Epithelial cell of prostate (primary cell): ENCODE measurements around the gene DERL3.

Experiments
- DNase-seq: peaks from one replicate; pipeline ENCODE4 v3.0.0-alpha.2; 2011; ENCODE audit warnings: low read depth, low spot score
- H3K27ac ChIP-seq: fragments of 450-650 bp; 2 replicates; pipeline ENCODE4 v1.5.1; 2017; ENCODE audit warnings: mild to moderate bottlenecking

DERL3 gene

GRCh38 chr22:23815541-23816155 is 23.2 kb downstream of the DERL3 start:
- DNase-seq: no peak
- no peak overlapping the region for H3K27ac ChIP-seq

GRCh38 chr22:23812378-23812777 is 26.4 kb downstream of the DERL3 start:
- no peak overlapping the region for H3K27ac ChIP-seq
- no peak for DNase-seq

- H3K27ac ChIP-seq: no peak overlapping the region
These were observed 32.0 kb downstream of the DERL3 start for GRCh38 chr22:23806837-23807236.

GRCh38 chr22:23804781-23805291 is 34.0 kb downstream of the DERL3 start:
- no peak for DNase-seq
- H3K27ac ChIP-seq: no peak overlapping the region

More at GRCh38 chr22:23806837-23807236, 32.0 kb downstream of the DERL3 start:
- DNase-seq: no peak

- no peak for DNase-seq
- no peak overlapping the region for H3K27ac ChIP-seq
These were observed 35.6 kb downstream of the DERL3 start for GRCh38 chr22:23803001-23803819.

- DNase-seq: no peak
- H3K27ac ChIP-seq: no peak overlapping the region
These were observed 36.9 kb downstream of the DERL3 start for GRCh38 chr22:23801886-23802377.

- DNase-seq: no peak
- no peak overlapping the region for H3K27ac ChIP-seq
These were observed 37.5 kb downstream of the DERL3 start for GRCh38 chr22:23801238-23801821.

- no peak for DNase-seq
- no peak overlapping the region for H3K27ac ChIP-seq
These were observed 38.2 kb downstream of the DERL3 start for GRCh38 chr22:23800297-23801237.

- no peak for DNase-seq
- H3K27ac ChIP-seq: no peak overlapping the region
These were observed 42.3 kb downstream of the DERL3 start for GRCh38 chr22:23796461-23796860.

GRCh38 chr22:23793326-23793725 is 45.5 kb downstream of the DERL3 start:
- no peak overlapping the region for H3K27ac ChIP-seq
- no peak for DNase-seq

GRCh38 chr22:23791738-23792645 is 46.8 kb downstream of the DERL3 start:
- H3K27ac ChIP-seq: no peak overlapping the region
- no peak for DNase-seq

- no peak for DNase-seq
- H3K27ac ChIP-seq: no peak overlapping the region
These were observed 47.7 kb downstream of the DERL3 start for GRCh38 chr22:23790819-23791737.

GRCh38 chr22:23789638-23790037 is 49.2 kb downstream of the DERL3 start:
- DNase-seq: no peak
- H3K27ac ChIP-seq: no peak overlapping the region

GRCh38 chr22:23789121-23789520 is 49.7 kb downstream of the DERL3 start:
- H3K27ac ChIP-seq: no peak overlapping the region
- no peak for DNase-seq

- DNase-seq: no peak
- no peak overlapping the region for H3K27ac ChIP-seq
These were observed 50.9 kb downstream of the DERL3 start for GRCh38 chr22:23787910-23788309.

GRCh38 chr22:23787600-23787896 is 51.3 kb downstream of the DERL3 start:
- no peak for DNase-seq
- H3K27ac ChIP-seq: peak overlapping the region; percentile 93

GRCh38 chr22:23786752-23787599 is 51.8 kb downstream of the DERL3 start, which contains the start of gene SMARCB1:
Gene SMARCB1, plus strand, starts transcription at chr22:23786966. Its CDS starts 204 bp downstream, at chr22:23787170.
- peak; percentile 18 for DNase-seq
- H3K27ac ChIP-seq: peak within 1 kb of the TSS; percentile 93
